Body of pancreas (tissue), 4 donors: ENCODE results near the gene KANK3.

Experiments
- POLR2A ChIP-seq, 3 donors: fragments of 450-650 bp; IDR thresholded peaks; one replicate each; pipeline ENCODE4 v1.6.1; 2016; ENCODE audit warnings: antibody characterized with exemption in 3 of 3, mild to moderate bottlenecking in 2 of 3
- TF ChIP-seq, protein P1 (sequence below), 7 experiments: fragments of 450-650 bp in 4 of 7; fragments of 200-600 bp in 3 of 7; sonication (generic) in 3 of 7; IDR thresholded peaks; one replicate each; pipeline ENCODE4 v1.5.1; 2016 to 2019; ENCODE audit warnings: antibody characterized with exemption in 7 of 7

DNA sequence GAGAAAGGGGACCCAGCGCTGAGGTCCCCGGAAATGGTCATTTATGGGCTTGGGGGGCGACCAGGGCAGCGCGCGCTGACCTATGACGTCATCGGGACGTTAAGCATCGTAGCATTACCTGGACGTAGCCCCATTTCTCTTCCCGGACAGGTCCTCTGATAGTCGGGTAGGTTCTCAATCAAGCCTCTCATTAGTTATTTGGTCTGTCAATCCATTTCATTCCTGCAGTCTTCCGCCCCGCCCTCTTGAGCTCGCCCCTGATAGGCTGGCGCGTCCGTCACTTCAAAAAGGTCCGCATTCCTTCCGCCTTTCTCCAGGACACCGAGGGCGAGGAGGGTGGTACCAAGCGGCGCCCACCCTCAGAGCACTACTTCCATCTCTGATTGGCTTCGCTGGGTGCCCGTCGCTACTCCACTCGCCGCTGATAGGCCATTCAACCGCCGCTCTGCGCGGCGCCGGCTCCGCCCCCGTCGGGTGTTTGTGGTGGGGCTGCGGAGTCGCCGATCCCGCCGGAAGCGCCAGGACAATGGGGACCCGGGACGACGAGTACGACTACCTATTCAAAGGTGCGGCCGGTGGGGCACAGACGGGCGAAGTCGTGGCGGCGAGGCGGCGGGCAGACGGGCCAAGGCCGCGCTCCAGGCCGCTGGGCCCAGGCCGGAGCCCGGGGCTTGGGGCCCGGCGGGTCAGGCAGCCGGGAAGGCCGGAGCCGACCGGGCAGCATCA is 47.0 kb upstream of the KANK3 start, which contains the start of gene RAB11B:
- TF ChIP-seq, protein P1, sequence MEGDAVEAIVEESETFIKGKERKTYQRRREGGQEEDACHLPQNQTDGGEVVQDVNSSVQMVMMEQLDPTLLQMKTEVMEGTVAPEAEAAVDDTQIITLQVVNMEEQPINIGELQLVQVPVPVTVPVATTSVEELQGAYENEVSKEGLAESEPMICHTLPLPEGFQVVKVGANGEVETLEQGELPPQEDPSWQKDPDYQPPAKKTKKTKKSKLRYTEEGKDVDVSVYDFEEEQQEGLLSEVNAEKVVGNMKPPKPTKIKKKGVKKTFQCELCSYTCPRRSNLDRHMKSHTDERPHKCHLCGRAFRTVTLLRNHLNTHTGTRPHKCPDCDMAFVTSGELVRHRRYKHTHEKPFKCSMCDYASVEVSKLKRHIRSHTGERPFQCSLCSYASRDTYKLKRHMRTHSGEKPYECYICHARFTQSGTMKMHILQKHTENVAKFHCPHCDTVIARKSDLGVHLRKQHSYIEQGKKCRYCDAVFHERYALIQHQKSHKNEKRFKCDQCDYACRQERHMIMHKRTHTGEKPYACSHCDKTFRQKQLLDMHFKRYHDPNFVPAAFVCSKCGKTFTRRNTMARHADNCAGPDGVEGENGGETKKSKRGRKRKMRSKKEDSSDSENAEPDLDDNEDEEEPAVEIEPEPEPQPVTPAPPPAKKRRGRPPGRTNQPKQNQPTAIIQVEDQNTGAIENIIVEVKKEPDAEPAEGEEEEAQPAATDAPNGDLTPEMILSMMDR (IDR thresholded peaks at IDR 0.05): peak in 1 of 7 experiments; percentile 6
- peak; percentile 79 to 89 (median 82) for TF ChIP-seq POLR2A (IDR thresholded peaks at IDR 0.05)
